CD4-positive, alpha-beta T cell treated with Interferon gamma for 1 hour (primary cell): ENCODE measurements around the gene SORBS2.

ENCODE experiments used
- DNase-seq: peaks from one replicate; pipeline ENCODE4 v3.0.0-alpha.2; 2020

Gene SORBS2

GRCh38 chr4:185800266-185800945 is 11.6 kb downstream of the SORBS2 start:
- no peak for DNase-seq

- no peak for DNase-seq
Observed at GRCh38 chr4:185799442-185799841, 12.6 kb downstream of the SORBS2 start.

- DNase-seq = no peak
Observed at GRCh38 chr4:185797596-185798338, 14.2 kb downstream of the SORBS2 start.

GRCh38 chr4:185797018-185797417 is 15.0 kb downstream of the SORBS2 start:
- DNase-seq = no peak

GRCh38 chr4:185796176-185796575 is 15.8 kb downstream of the SORBS2 start:
- no peak for DNase-seq

GRCh38 chr4:185794637-185795036 is 17.4 kb downstream of the SORBS2 start:
- no peak for DNase-seq

GRCh38 chr4:185793716-185794115 is 18.3 kb downstream of the SORBS2 start:
- DNase-seq = no peak

- no peak for DNase-seq
Observed at GRCh38 chr4:185793116-185793485, 18.9 kb downstream of the SORBS2 start.

- DNase-seq = no peak
Observed at GRCh38 chr4:185792384-185793115, 19.4 kb downstream of the SORBS2 start.

- DNase-seq = no peak
Observed at GRCh38 chr4:185787926-185788679, 23.9 kb downstream of the SORBS2 start.

GRCh38 chr4:185786422-185786821 is 25.6 kb downstream of the SORBS2 start:
- no peak for DNase-seq

GRCh38 chr4:185783574-185783973 is 28.4 kb downstream of the SORBS2 start:
- no peak for DNase-seq

GRCh38 chr4:185782523-185782922 is 29.5 kb downstream of the SORBS2 start:
- no peak for DNase-seq

GRCh38 chr4:185781555-185782215 is 30.3 kb downstream of the SORBS2 start:
- DNase-seq = no peak

- no peak for DNase-seq
Observed at GRCh38 chr4:185780472-185780871, 31.5 kb downstream of the SORBS2 start.

GRCh38 chr4:185779517-185779916 is 32.5 kb downstream of the SORBS2 start:
- no peak for DNase-seq

- no peak for DNase-seq
Observed at GRCh38 chr4:185778307-185778706, 33.7 kb downstream of the SORBS2 start.

GRCh38 chr4:185775792-185776555 is 36.0 kb downstream of the SORBS2 start:
- no peak for DNase-seq

GRCh38 chr4:185774845-185775680 is 36.9 kb downstream of the SORBS2 start:
- no peak for DNase-seq

- no peak for DNase-seq
Observed at GRCh38 chr4:185774131-185774653, 37.8 kb downstream of the SORBS2 start.

- no peak for DNase-seq
Observed at GRCh38 chr4:185773419-185773818, 38.6 kb downstream of the SORBS2 start.
